Activated CD8-positive, alpha-beta memory T cell treated with anti-CD3 and anti-CD28 coated beads, Interleukin-2, amount 10 ng/mL, durations not matched to agents 7 days and 5 days (primary cell): ENCODE results near the gene ABR. TPM values are rescaled to one million over a fixed set of nuclear protein-coding genes. Genes with fewer than 3 reads are reported as not detected.

ENCODE experiments used
- ATAC-seq: fragments of 150-1000 bp; cut with Tn5 transposase; one replicate; pipeline ENCODE4 v1.10.0; 2021; ENCODE audit warnings: moderate library complexity
- CTCF ChIA-PET: fragments of 350-600 bp; sonication (Branson Sonifier 250); formaldehyde crosslinking; loops from one replicate; lab custom pipeline; 2021; ENCODE audit warnings: antibody characterized with exemption; lab: Charles Lee
- DNase-seq: peaks from one replicate; pipeline ENCODE4 v3.0.0-alpha.2; 2020
- H3K27ac Mint-ChIP-seq: one replicate; pipeline ENCODE4 v1.8.0; 2021; ENCODE audit warnings: mild to moderate bottlenecking, mixed read lengths
- H3K27me3 Mint-ChIP-seq: one replicate; pipeline ENCODE4 v1.8.0; 2021; ENCODE audit warnings: mixed read lengths
- H3K36me3 Mint-ChIP-seq: one replicate; pipeline ENCODE4 v1.8.0; 2021; ENCODE audit warnings: mild to moderate bottlenecking, mixed read lengths
- H3K4me1 Mint-ChIP-seq: one replicate; pipeline ENCODE4 v1.8.0; 2021; ENCODE audit warnings: mixed read lengths
- H3K4me3 Mint-ChIP-seq: one replicate; pipeline ENCODE4 v1.8.0; 2021; ENCODE audit warnings: mild to moderate bottlenecking, moderate library complexity, mixed read lengths
- H3K9me3 Mint-ChIP-seq: one replicate; pipeline ENCODE4 v1.8.0; 2022; ENCODE audit warnings: low read depth, mixed read lengths
- total RNA-seq, 2 experiments: library from RNA; stranded (reverse); gene quantifications; one replicate each; pipeline ENCODE4 v1.2.3, GENCODE V29; 2021

Gene ABR
- total RNA-seq, 2 experiments from 2014 or later = 83.2 to 145 TPM

- no peak overlapping the region for H3K4me3 Mint-ChIP-seq
- ATAC-seq = no peak
- H3K9me3 Mint-ChIP-seq = no peaks in the 10 kb centered on the region
- no peak overlapping the region for H3K27ac Mint-ChIP-seq
- no peaks in the 10 kb centered on the region for H3K4me1 Mint-ChIP-seq
- DNase-seq = no peak
- no peaks in the 10 kb centered on the region for H3K27me3 Mint-ChIP-seq
- CTCF ChIA-PET = no interaction called here
- H3K36me3 Mint-ChIP-seq = no peaks in the 10 kb centered on the region
Observed at GRCh38 chr17:1029922-1030644, 149.7 kb downstream of the ABR start.

- H3K27ac Mint-ChIP-seq = no peak overlapping the region
- no peak overlapping the region for H3K4me3 Mint-ChIP-seq
- no peaks in the 10 kb centered on the region for H3K36me3 Mint-ChIP-seq
- H3K27me3 Mint-ChIP-seq = no peaks in the 10 kb centered on the region
- no peaks in the 10 kb centered on the region for H3K9me3 Mint-ChIP-seq
- CTCF ChIA-PET = no interaction called here
- H3K4me1 Mint-ChIP-seq = no peaks in the 10 kb centered on the region
- no peak for ATAC-seq
- no peak for DNase-seq
Observed at GRCh38 chr17:1029196-1029921, 150.4 kb downstream of the ABR start.

- Mint-ChIP-seq H3K27me3 (no peaks in the 10 kb centered on the region), H3K4me3 (no peak overlapping the region), H3K9me3 (no peaks in the 10 kb centered on the region), H3K4me1 (no peaks in the 10 kb centered on the region), H3K36me3 (no peaks in the 10 kb centered on the region), H3K27ac (no peak overlapping the region)
- CTCF ChIA-PET = no interaction called here
- no peak for ATAC-seq
- no peak for DNase-seq
Observed at GRCh38 chr17:1027044-1027443, 152.7 kb downstream of the ABR start.

- Mint-ChIP-seq H3K27ac (no peak overlapping the region), H3K9me3 (no peaks in the 10 kb centered on the region), H3K4me3 (no peak overlapping the region), H3K36me3 (no peaks in the 10 kb centered on the region), H3K4me1 (no peaks in the 10 kb centered on the region), H3K27me3 (no peaks in the 10 kb centered on the region)
- CTCF ChIA-PET = no interaction called here
- DNase-seq (no peak), ATAC-seq (no peak)
Observed at GRCh38 chr17:1026599-1026975, 153.2 kb downstream of the ABR start.

GRCh38 chr17:1025733-1026598 is 153.8 kb downstream of the ABR start:
- DNase-seq = no peak
- Mint-ChIP-seq H3K27ac (no peak overlapping the region), H3K4me1 (no peaks in the 10 kb centered on the region), H3K27me3 (no peaks in the 10 kb centered on the region), H3K9me3 (no peaks in the 10 kb centered on the region), H3K36me3 (no peaks in the 10 kb centered on the region), H3K4me3 (no peak overlapping the region)
- CTCF ChIA-PET = no interaction called here
- ATAC-seq = no peak

- Mint-ChIP-seq H3K27me3 (no peaks in the 10 kb centered on the region), H3K27ac (no peak overlapping the region), H3K4me1 (no peaks in the 10 kb centered on the region), H3K4me3 (no peak overlapping the region), H3K36me3 (no peaks in the 10 kb centered on the region), H3K9me3 (no peaks in the 10 kb centered on the region)
- CTCF ChIA-PET = interaction anchor here (0.7 kb wide), 1 partner anchor 897 kb away, joined by 3 read pairs; no protein-coding TSS in a partner anchor
- no peak for ATAC-seq
- DNase-seq = no peak
Observed at GRCh38 chr17:1024076-1024475, 155.7 kb downstream of the ABR start.

GRCh38 chr17:1022278-1023024 is 157.3 kb downstream of the ABR start:
- no peaks in the 10 kb centered on the region for H3K27me3 Mint-ChIP-seq
- DNase-seq (no peak), ATAC-seq (no peak)
- CTCF ChIA-PET = no interaction called here
- H3K9me3 Mint-ChIP-seq = no peaks in the 10 kb centered on the region
- H3K27ac Mint-ChIP-seq = no peak overlapping the region
- H3K36me3 Mint-ChIP-seq = no peaks in the 10 kb centered on the region
- no peaks in the 10 kb centered on the region for H3K4me1 Mint-ChIP-seq
- H3K4me3 Mint-ChIP-seq = no peak overlapping the region

GRCh38 chr17:1021147-1021546 is 158.6 kb downstream of the ABR start:
- ATAC-seq (no peak), DNase-seq (no peak)
- H3K4me1 Mint-ChIP-seq = no peaks in the 10 kb centered on the region
- H3K4me3 Mint-ChIP-seq = no peak overlapping the region
- no peaks in the 10 kb centered on the region for H3K27me3 Mint-ChIP-seq
- no peak overlapping the region for H3K27ac Mint-ChIP-seq
- H3K36me3 Mint-ChIP-seq = no peaks in the 10 kb centered on the region
- CTCF ChIA-PET = no interaction called here
- no peaks in the 10 kb centered on the region for H3K9me3 Mint-ChIP-seq

GRCh38 chr17:1019451-1019850 is 160.3 kb downstream of the ABR start:
- Mint-ChIP-seq H3K9me3 (no peaks in the 10 kb centered on the region), H3K27me3 (no peaks in the 10 kb centered on the region), H3K36me3 (no peaks in the 10 kb centered on the region), H3K4me1 (no peaks in the 10 kb centered on the region), H3K4me3 (no peak overlapping the region), H3K27ac (no peak overlapping the region)
- DNase-seq (no peak), ATAC-seq (no peak)
- CTCF ChIA-PET = interaction anchor here (1.6 kb wide), 1 partner anchor 23 kb away, joined by 4 read pairs; the partner anchor contains the start of gene TIMM22

GRCh38 chr17:1018547-1018946 is 161.2 kb downstream of the ABR start:
- CTCF ChIA-PET = interaction anchor here (1.6 kb wide), 1 partner anchor 22 kb away, joined by 4 read pairs; the partner anchor contains the start of gene TIMM22
- ATAC-seq (no peak), DNase-seq (no peak)
- no peaks in the 10 kb centered on the region for H3K36me3 Mint-ChIP-seq
- no peak overlapping the region for H3K4me3 Mint-ChIP-seq
- H3K9me3 Mint-ChIP-seq = no peaks in the 10 kb centered on the region
- H3K4me1 Mint-ChIP-seq = no peaks in the 10 kb centered on the region
- H3K27ac Mint-ChIP-seq = no peak overlapping the region
- H3K27me3 Mint-ChIP-seq = no peaks in the 10 kb centered on the region

- DNase-seq = no peak
- H3K27ac Mint-ChIP-seq = no peak overlapping the region
- ATAC-seq = no peak
- CTCF ChIA-PET = no interaction called here
- no peaks in the 10 kb centered on the region for H3K4me1 Mint-ChIP-seq
- H3K36me3 Mint-ChIP-seq = no peaks in the 10 kb centered on the region
- H3K4me3 Mint-ChIP-seq = no peak overlapping the region
- H3K9me3 Mint-ChIP-seq = no peaks in the 10 kb centered on the region
- no peaks in the 10 kb centered on the region for H3K27me3 Mint-ChIP-seq
Observed at GRCh38 chr17:1013729-1014090, 166.1 kb downstream of the ABR start.

- no peaks in the 10 kb centered on the region for H3K9me3 Mint-ChIP-seq
- DNase-seq (no peak), ATAC-seq (no peak)
- no peaks in the 10 kb centered on the region for H3K4me1 Mint-ChIP-seq
- CTCF ChIA-PET = no interaction called here
- H3K36me3 Mint-ChIP-seq = no peaks in the 10 kb centered on the region
- no peaks in the 10 kb centered on the region for H3K27me3 Mint-ChIP-seq
- H3K27ac Mint-ChIP-seq = no peak overlapping the region
- no peak overlapping the region for H3K4me3 Mint-ChIP-seq
Observed at GRCh38 chr17:1012823-1013728, 166.7 kb downstream of the ABR start.
